H9 (cell line): ENCODE results near the gene PCDHGB2. TPM values are rescaled to one million over a fixed set of nuclear protein-coding genes. Genes with fewer than 3 reads are reported as not detected.
"Not testable (repeated sequence)": the region's sequence is repeated elsewhere in the genome, so short reads cannot be mapped to it uniquely, and the experiment has no call there.

Experiments
- DNase-seq: peaks from one replicate; pipeline ENCODE4 v3.0.0-alpha.2; 2017
- H2AFZ ChIP-seq: one replicate; pipeline ENCODE4 v1.6.1; 2013; ENCODE audit warnings: mild to moderate bottlenecking, low read length, control low read depth, moderate library complexity
- H2AK5ac ChIP-seq: 2 replicates; pipeline ENCODE4 v1.6.1; 2013; ENCODE audit warnings: low read length, control low read depth, mixed read lengths; ENCODE audit not compliant: insufficient read length
- H2BK120ac ChIP-seq: one replicate; pipeline ENCODE4 v1.6.1; 2013; ENCODE audit warnings: low read depth, mild to moderate bottlenecking, low read length, control low read depth, inconsistent platforms; ENCODE audit not compliant: poor library complexity, severe bottlenecking
- H2BK12ac ChIP-seq: 2 replicates; pipeline ENCODE4 v1.6.1; 2013; ENCODE audit warnings: low read length, control low read depth, mixed read lengths, low read depth; ENCODE audit not compliant: insufficient read length
- H2BK15ac ChIP-seq: 2 replicates; pipeline ENCODE4 v1.6.1; 2013; ENCODE audit warnings: low read depth, low read length, control low read depth
- H2BK20ac ChIP-seq: one replicate; pipeline ENCODE4 v1.6.1; 2013; ENCODE audit warnings: low read depth, mild to moderate bottlenecking, low read length, control low read depth, inconsistent platforms; ENCODE audit not compliant: poor library complexity, severe bottlenecking
- H2BK5ac ChIP-seq: 2 replicates; pipeline ENCODE4 v1.6.1; 2013; ENCODE audit warnings: low read length, control low read depth, mixed read lengths; ENCODE audit not compliant: insufficient read length
- H3K14ac ChIP-seq: 2 replicates; pipeline ENCODE4 v1.6.1; 2013; ENCODE audit warnings: low read length, control low read depth; ENCODE audit not compliant: insufficient read depth
- H3K18ac ChIP-seq: 2 replicates; pipeline ENCODE4 v1.6.1; 2013; ENCODE audit warnings: low read depth, mild to moderate bottlenecking, mixed read lengths, low read length, control low read depth; ENCODE audit not compliant: insufficient read length
- H3K23ac ChIP-seq: 2 replicates; pipeline ENCODE4 v1.6.1; 2013; ENCODE audit warnings: low read length, control low read depth, mixed read lengths, low read depth; ENCODE audit not compliant: insufficient read length
- H3K23me2 ChIP-seq: 2 replicates; pipeline ENCODE4 v1.6.1; 2013; ENCODE audit warnings: low read depth, mild to moderate bottlenecking, mixed read lengths, low read length, control low read depth; ENCODE audit not compliant: insufficient read length, poor library complexity, severe bottlenecking
- H3K27ac ChIP-seq: 2 replicates; pipeline ENCODE4 v1.5.1; 2013; ENCODE audit warnings: low read length, control low read depth, mixed read lengths, low read depth; ENCODE audit not compliant: insufficient read length
- H3K27me3 ChIP-seq: 2 replicates; pipeline ENCODE4 v1.6.1; 2013; ENCODE audit warnings: low read length, control low read depth, inconsistent platforms; ENCODE audit not compliant: insufficient read depth
- H3K4ac ChIP-seq: 2 replicates; pipeline ENCODE4 v1.6.1; 2013; ENCODE audit warnings: low read depth, mild to moderate bottlenecking, control low read depth, inconsistent platforms, low read length, moderate library complexity
- H3K4me1 ChIP-seq: 2 replicates; pipeline ENCODE4 v1.6.1; 2013; ENCODE audit warnings: low read length, control low read depth, inconsistent platforms; ENCODE audit not compliant: insufficient read depth
- H3K4me2 ChIP-seq: 2 replicates; pipeline ENCODE4 v1.6.1; 2013; ENCODE audit warnings: low read length, control low read depth, mixed read lengths; ENCODE audit not compliant: insufficient read length, insufficient read depth
- H3K56ac ChIP-seq: 2 replicates; pipeline ENCODE4 v1.6.1; 2013; ENCODE audit warnings: low read depth, mild to moderate bottlenecking, mixed read lengths, low read length, control low read depth; ENCODE audit not compliant: insufficient read length
- H3K79me1 ChIP-seq: 2 replicates; pipeline ENCODE4 v1.6.1; 2013; ENCODE audit warnings: low read depth, mild to moderate bottlenecking, moderate library complexity, low read length, control low read depth, inconsistent platforms; ENCODE audit not compliant: insufficient read depth, poor library complexity, severe bottlenecking
- H3K79me2 ChIP-seq: 2 replicates; pipeline ENCODE4 v1.6.1; 2013; ENCODE audit warnings: low read length, control low read depth, inconsistent platforms; ENCODE audit not compliant: insufficient read depth
- H3K9ac ChIP-seq: 2 replicates; pipeline ENCODE4 v1.6.1; 2013; ENCODE audit warnings: low read length, control low read depth, mixed read lengths; ENCODE audit not compliant: insufficient read length; ENCODE audit errors: extremely low read depth
- H3K9me3 ChIP-seq: one replicate; pipeline ENCODE4 v1.6.1; 2013; ENCODE audit warnings: low read depth, low read length, inconsistent platforms; ENCODE audit not compliant: control insufficient read depth
- H3T11ph ChIP-seq: one replicate; pipeline ENCODE4 v1.6.1; 2013; ENCODE audit warnings: mild to moderate bottlenecking, low read length, control low read depth, inconsistent platforms
- H4K20me1 ChIP-seq: one replicate; pipeline ENCODE4 v1.6.1; 2013; ENCODE audit not compliant: control insufficient read depth, insufficient read length, insufficient read depth
- H4K5ac ChIP-seq: 2 replicates; pipeline ENCODE4 v1.6.1; 2013; ENCODE audit warnings: low read depth, mild to moderate bottlenecking, mixed read lengths, low read length, control low read depth; ENCODE audit not compliant: insufficient read length
- H4K8ac ChIP-seq: replicated peaks from 2 replicates; pipeline ENCODE4 v1.6.1; 2013; ENCODE audit warnings: low read length, control low read depth, mixed read lengths, low read depth; ENCODE audit not compliant: insufficient read length
- H4K91ac ChIP-seq: 2 replicates; pipeline ENCODE4 v1.6.1; 2013; ENCODE audit warnings: low read depth, mild to moderate bottlenecking, moderate library complexity, mixed read lengths, low read length, control low read depth; ENCODE audit not compliant: insufficient read length
- H3K27ac Mint-ChIP-seq, 3 experiments: 2 replicates in 2 of 3; 3 replicates in 1 of 3; pipeline ENCODE4 v1.8.0; 2020 to 2021; ENCODE audit warnings: mixed read lengths in 3 of 3, mild to moderate bottlenecking in 1 of 3, moderate library complexity in 1 of 3
- H3K27me3 Mint-ChIP-seq: 2 replicates; pipeline ENCODE4 v1.8.0; 2021; ENCODE audit warnings: low read depth, mild to moderate bottlenecking, moderate library complexity, mixed read lengths
- H3K36me3 Mint-ChIP-seq, 3 experiments: 2 replicates in 2 of 3; 3 replicates in 1 of 3; pipeline ENCODE4 v1.8.0; 2020 to 2021; ENCODE audit warnings: low read depth in 3 of 3, mixed read lengths in 3 of 3; ENCODE audit not compliant: insufficient read depth in 1 of 3
- H3K4me1 Mint-ChIP-seq, 2 experiments: 2 replicates each; pipeline ENCODE4 v1.8.0; 2020; ENCODE audit warnings: mixed read lengths in 2 of 2
- H3K4me3 Mint-ChIP-seq, 2 experiments: 2 replicates in 1 of 2; 3 replicates in 1 of 2; pipeline ENCODE4 v1.8.0; 2020 to 2021; ENCODE audit warnings: mild to moderate bottlenecking in 2 of 2, mixed read lengths in 2 of 2, moderate library complexity in 1 of 2
- H3K9me3 Mint-ChIP-seq, 2 experiments: 2 replicates in 1 of 2; 3 replicates in 1 of 2; pipeline ENCODE4 v1.8.0; 2020; ENCODE audit warnings: mild to moderate bottlenecking in 2 of 2, mixed read lengths in 2 of 2, moderate library complexity in 1 of 2
- CTCF ChIP-seq: fragments of 200-600 bp; sonication (generic); conservative IDR thresholded peaks from 3 replicates; pipeline ENCODE4 v1.8.0; 2021; ENCODE audit warnings: antibody characterized with exemption, mild to moderate bottlenecking
- WGBS: extraction: QIAGEN DNeasy Blood & Tissue Kit; methylation state at CpG from one replicate; pipeline ENCODE4 v1.1.7; 2013; ENCODE audit warnings: missing lambda C conversion rate, low lambda C conversion rate, mixed read lengths; ENCODE audit not compliant: insufficient read length; ENCODE audit errors: extremely low coverage; 5-methylcytosine and 5-hydroxymethylcytosine counted together
- total RNA-seq: library from RNA; stranded (reverse); gene quantifications from 2 replicates; pipeline ENCODE4 v1.2.1, GENCODE V29; 2021

PCDHGB2 gene
- total RNA-seq, 1 experiment from 2014 or later: 3.8 TPM

- not testable (repeated sequence) for H4K20me1 ChIP-seq, H3K23me2 ChIP-seq, H3K4ac ChIP-seq, H2BK5ac ChIP-seq, H3K27ac Mint-ChIP-seq, H3K4me1 ChIP-seq, H3K23ac ChIP-seq, H3K56ac ChIP-seq, H3K79me2 ChIP-seq, H3K27me3 ChIP-seq, H3K14ac ChIP-seq, H2BK20ac ChIP-seq, H2AFZ ChIP-seq, H2BK120ac ChIP-seq, H4K8ac ChIP-seq, H3K79me1 ChIP-seq, H4K5ac ChIP-seq, H2BK15ac ChIP-seq, H3T11ph ChIP-seq, H2AK5ac ChIP-seq, H2BK12ac ChIP-seq, H3K4me1 Mint-ChIP-seq, H3K27ac ChIP-seq, H4K91ac ChIP-seq
- Mint-ChIP-seq H3K27me3 (peaks cover 15% of the 10 kb centered on the region), H3K4me3 (peak within 1 kb of the TSS in 1 of 2 experiments; percentile 71; a peak in 2 of 5 replicates), H3K9me3 (peaks cover 69 to 74% of the 10 kb centered on the region in 2 experiments), H3K36me3 (peaks cover 25 to 62% (median 43%) of the 10 kb centered on the region in 3 experiments)
- WGBS: no CpG with 5 or more reads among the region's 40 CpGs
- DNase-seq: peak; percentile 76
- peak within 1 kb of the TSS; percentile 51 for H3K4me2 ChIP-seq
- peak; percentile 72 for TF ChIP-seq CTCF
- H3K18ac ChIP-seq: peak within 1 kb of the TSS; percentile 33
- H3K9ac ChIP-seq: peak within 1 kb of the TSS; percentile 15
- H3K9me3 ChIP-seq: peaks cover 42% of the 10 kb centered on the region
Measured at GRCh38 chr5:141387557-141388311, 27.9 kb downstream of the PCDHGB2 start, which contains the start of gene PCDHGB4. Gene PCDHGB4, plus strand, starts transcription at chr5:141387698. Its CDS starts 187 bp downstream, at chr5:141387885.
